ENCODE measurements around the gene PDGFC.

- TF ChIP-seq, protein P1, sequence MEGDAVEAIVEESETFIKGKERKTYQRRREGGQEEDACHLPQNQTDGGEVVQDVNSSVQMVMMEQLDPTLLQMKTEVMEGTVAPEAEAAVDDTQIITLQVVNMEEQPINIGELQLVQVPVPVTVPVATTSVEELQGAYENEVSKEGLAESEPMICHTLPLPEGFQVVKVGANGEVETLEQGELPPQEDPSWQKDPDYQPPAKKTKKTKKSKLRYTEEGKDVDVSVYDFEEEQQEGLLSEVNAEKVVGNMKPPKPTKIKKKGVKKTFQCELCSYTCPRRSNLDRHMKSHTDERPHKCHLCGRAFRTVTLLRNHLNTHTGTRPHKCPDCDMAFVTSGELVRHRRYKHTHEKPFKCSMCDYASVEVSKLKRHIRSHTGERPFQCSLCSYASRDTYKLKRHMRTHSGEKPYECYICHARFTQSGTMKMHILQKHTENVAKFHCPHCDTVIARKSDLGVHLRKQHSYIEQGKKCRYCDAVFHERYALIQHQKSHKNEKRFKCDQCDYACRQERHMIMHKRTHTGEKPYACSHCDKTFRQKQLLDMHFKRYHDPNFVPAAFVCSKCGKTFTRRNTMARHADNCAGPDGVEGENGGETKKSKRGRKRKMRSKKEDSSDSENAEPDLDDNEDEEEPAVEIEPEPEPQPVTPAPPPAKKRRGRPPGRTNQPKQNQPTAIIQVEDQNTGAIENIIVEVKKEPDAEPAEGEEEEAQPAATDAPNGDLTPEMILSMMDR (conservative IDR thresholded peaks at IDR 0.05; ENCODE audit: low read length) = no peak
- TF ChIP-seq EZH2phosphoT487 (IDR thresholded peaks at IDR 0.05; ENCODE audit: borderline replicate concordance, low read depth, low read length) = no peak
Observed at GRCh38 chr4:156954587-156954986, 17.0 kb downstream of the PDGFC start.

Data from OCI-LY7 (cell line).